ENCODE measurements around the gene TLE7.

Gene TLE7

GRCh38 chr16:71442051-71442440, at the start of gene TLE7:
TSS of gene TLE7 (minus strand) at chr16:71442054. CDS start at chr16:71433324, 8,730 bp downstream.
- no peak within 1 kb of the TSS for H3K4me3 ChIP-seq (IDR thresholded peaks at IDR 0.05; ENCODE audit: insufficient read depth, low read depth, low read length)
- no peaks in the 10 kb centered on the region for H3K36me3 ChIP-seq (ENCODE audit: insufficient read depth)
- no peaks in the 10 kb centered on the region for H4K20me1 ChIP-seq (ENCODE audit: insufficient read depth)
- no peaks in the 10 kb centered on the region for H3K4me1 ChIP-seq (ENCODE audit: low read depth, poor library complexity, severe bottlenecking)
- no peaks in the 10 kb centered on the region for H3K27me3 ChIP-seq (ENCODE audit: insufficient read depth, low read depth)
- no peak within 1 kb of the TSS for H3K27ac ChIP-seq
- no peak for TF ChIP-seq CTCF (conservative IDR thresholded peaks at IDR 0.05; ENCODE audit: low read depth, low read length)
- no peak within 1 kb of the TSS for H2AFZ ChIP-seq (ENCODE audit: low read depth)
- H3K4me2 ChIP-seq = no peak within 1 kb of the TSS
- no peak within 1 kb of the TSS for H3K9ac ChIP-seq
- H3K79me2 ChIP-seq (ENCODE audit: insufficient read depth, low read depth) = no peaks in the 10 kb centered on the region

GRCh38 chr16:71491054-71491453, 49.2 kb upstream of the TLE7 start:
- Histone ChIP-seq H4K20me1 (ENCODE audit: insufficient read depth) (no peaks in the 10 kb centered on the region), H3K9ac (no peak overlapping the region), H3K36me3 (ENCODE audit: insufficient read depth) (no peaks in the 10 kb centered on the region), H3K79me2 (ENCODE audit: insufficient read depth, low read depth) (no peaks in the 10 kb centered on the region), H3K27me3 (ENCODE audit: insufficient read depth, low read depth) (no peaks in the 10 kb centered on the region), H3K4me1 (ENCODE audit: low read depth, poor library complexity, severe bottlenecking) (no peaks in the 10 kb centered on the region), H3K4me2 (no peak overlapping the region), H3K4me3 (IDR thresholded peaks at IDR 0.05; ENCODE audit: insufficient read depth, low read depth, low read length) (no peak overlapping the region), H3K27ac (no peak overlapping the region), H2AFZ (ENCODE audit: low read depth) (no peak overlapping the region)
- no peak for TF ChIP-seq CTCF (conservative IDR thresholded peaks at IDR 0.05; ENCODE audit: low read depth, low read length)

- Histone ChIP-seq H2AFZ (ENCODE audit: low read depth) (no peak overlapping the region), H3K9ac (no peak overlapping the region), H3K4me2 (no peak overlapping the region), H4K20me1 (ENCODE audit: insufficient read depth) (no peaks in the 10 kb centered on the region), H3K27me3 (ENCODE audit: insufficient read depth, low read depth) (no peaks in the 10 kb centered on the region), H3K4me3 (IDR thresholded peaks at IDR 0.05; ENCODE audit: insufficient read depth, low read depth, low read length) (no peak overlapping the region), H3K36me3 (ENCODE audit: insufficient read depth) (no peaks in the 10 kb centered on the region), H3K4me1 (ENCODE audit: low read depth, poor library complexity, severe bottlenecking) (no peaks in the 10 kb centered on the region), H3K27ac (no peak overlapping the region), H3K79me2 (ENCODE audit: insufficient read depth, low read depth) (no peaks in the 10 kb centered on the region)
- TF ChIP-seq CTCF (conservative IDR thresholded peaks at IDR 0.05; ENCODE audit: low read depth, low read length) = no peak
These were observed 48.5 kb upstream of the TLE7 start for GRCh38 chr16:71490361-71490760.

- Histone ChIP-seq H3K9ac (no peak within 1 kb of the TSS), H3K4me2 (no peak within 1 kb of the TSS), H3K4me3 (IDR thresholded peaks at IDR 0.05; ENCODE audit: insufficient read depth, low read depth, low read length) (no peak within 1 kb of the TSS), H3K4me1 (ENCODE audit: low read depth, poor library complexity, severe bottlenecking) (peaks cover 3% of the 10 kb centered on the region), H2AFZ (ENCODE audit: low read depth) (no peak within 1 kb of the TSS), H3K36me3 (ENCODE audit: insufficient read depth) (no peaks in the 10 kb centered on the region), H3K27me3 (ENCODE audit: insufficient read depth, low read depth) (no peaks in the 10 kb centered on the region), H3K79me2 (ENCODE audit: insufficient read depth, low read depth) (no peaks in the 10 kb centered on the region), H3K27ac (no peak within 1 kb of the TSS), H4K20me1 (ENCODE audit: insufficient read depth) (no peaks in the 10 kb centered on the region)
- no peak for TF ChIP-seq CTCF (conservative IDR thresholded peaks at IDR 0.05; ENCODE audit: low read depth, low read length)
These were observed 47.3 kb upstream of the TLE7 start, which contains the start of gene ZNF19 for GRCh38 chr16:71489122-71489521. TSS of gene ZNF19 (minus strand) at chr16:71489324. CDS start at chr16:71482114, 7,210 bp downstream.

Measured in KMS-11 (cell line).